ENCODE results near the gene PLEKHG3.

- TF ChIP-seq JUNB (IDR thresholded peaks at IDR 0.05; ENCODE audit: unreplicated experiment), result no peak
- no peak for TF ChIP-seq EZH2phosphoT487 (IDR thresholded peaks at IDR 0.05; ENCODE audit: unreplicated experiment)
- TF ChIP-seq, protein P1, sequence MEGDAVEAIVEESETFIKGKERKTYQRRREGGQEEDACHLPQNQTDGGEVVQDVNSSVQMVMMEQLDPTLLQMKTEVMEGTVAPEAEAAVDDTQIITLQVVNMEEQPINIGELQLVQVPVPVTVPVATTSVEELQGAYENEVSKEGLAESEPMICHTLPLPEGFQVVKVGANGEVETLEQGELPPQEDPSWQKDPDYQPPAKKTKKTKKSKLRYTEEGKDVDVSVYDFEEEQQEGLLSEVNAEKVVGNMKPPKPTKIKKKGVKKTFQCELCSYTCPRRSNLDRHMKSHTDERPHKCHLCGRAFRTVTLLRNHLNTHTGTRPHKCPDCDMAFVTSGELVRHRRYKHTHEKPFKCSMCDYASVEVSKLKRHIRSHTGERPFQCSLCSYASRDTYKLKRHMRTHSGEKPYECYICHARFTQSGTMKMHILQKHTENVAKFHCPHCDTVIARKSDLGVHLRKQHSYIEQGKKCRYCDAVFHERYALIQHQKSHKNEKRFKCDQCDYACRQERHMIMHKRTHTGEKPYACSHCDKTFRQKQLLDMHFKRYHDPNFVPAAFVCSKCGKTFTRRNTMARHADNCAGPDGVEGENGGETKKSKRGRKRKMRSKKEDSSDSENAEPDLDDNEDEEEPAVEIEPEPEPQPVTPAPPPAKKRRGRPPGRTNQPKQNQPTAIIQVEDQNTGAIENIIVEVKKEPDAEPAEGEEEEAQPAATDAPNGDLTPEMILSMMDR (conservative IDR thresholded peaks at IDR 0.05; ENCODE audit: low read depth in 2 of 2), result peak; percentile 82 to 84
These were observed 56.0 kb downstream of the PLEKHG3 start for GRCh38 chr14:64760146-64760755.
